DOHH2 (cell line): ENCODE results near the gene ARNT2.

Source experiments
- EZH2phosphoT487 ChIP-seq: fragments of 200-600 bp; sonication (generic); IDR thresholded peaks from 2 replicates; pipeline ENCODE4 v1.6.1; 2017; ENCODE audit warnings: borderline replicate concordance, mild to moderate bottlenecking, antibody characterized with exemption, low read length, moderate library complexity, mixed read lengths
- TF ChIP-seq, protein P1 (sequence below): fragments of 200-600 bp; sonication (generic); IDR thresholded peaks from one replicate; pipeline ENCODE4 v1.5.1; 2014; ENCODE audit warnings: antibody characterized with exemption, mild to moderate bottlenecking, low read depth, low read length; ENCODE audit not compliant: poor library complexity, severe bottlenecking

DNA sequence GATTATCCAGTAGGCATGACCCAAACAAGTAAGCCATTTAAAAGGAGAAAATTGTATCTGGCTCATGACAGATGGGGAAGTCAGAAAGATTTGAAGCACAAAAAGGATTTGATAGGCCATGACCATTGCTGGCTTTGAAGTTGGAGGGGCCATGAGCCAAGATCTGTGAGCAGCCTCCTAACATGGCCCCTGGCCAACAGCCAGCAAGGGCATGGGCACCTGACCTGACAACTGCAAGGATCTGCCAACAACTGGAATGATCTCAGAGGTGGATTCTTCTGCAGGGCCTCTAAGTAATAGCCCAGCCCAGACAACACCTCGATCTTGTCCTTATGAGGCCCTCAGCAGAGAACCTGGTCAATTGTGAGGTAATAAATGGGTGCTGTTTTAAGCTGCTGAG lies 93.0 kb downstream of the ARNT2 start:
- TF ChIP-seq, protein P1, sequence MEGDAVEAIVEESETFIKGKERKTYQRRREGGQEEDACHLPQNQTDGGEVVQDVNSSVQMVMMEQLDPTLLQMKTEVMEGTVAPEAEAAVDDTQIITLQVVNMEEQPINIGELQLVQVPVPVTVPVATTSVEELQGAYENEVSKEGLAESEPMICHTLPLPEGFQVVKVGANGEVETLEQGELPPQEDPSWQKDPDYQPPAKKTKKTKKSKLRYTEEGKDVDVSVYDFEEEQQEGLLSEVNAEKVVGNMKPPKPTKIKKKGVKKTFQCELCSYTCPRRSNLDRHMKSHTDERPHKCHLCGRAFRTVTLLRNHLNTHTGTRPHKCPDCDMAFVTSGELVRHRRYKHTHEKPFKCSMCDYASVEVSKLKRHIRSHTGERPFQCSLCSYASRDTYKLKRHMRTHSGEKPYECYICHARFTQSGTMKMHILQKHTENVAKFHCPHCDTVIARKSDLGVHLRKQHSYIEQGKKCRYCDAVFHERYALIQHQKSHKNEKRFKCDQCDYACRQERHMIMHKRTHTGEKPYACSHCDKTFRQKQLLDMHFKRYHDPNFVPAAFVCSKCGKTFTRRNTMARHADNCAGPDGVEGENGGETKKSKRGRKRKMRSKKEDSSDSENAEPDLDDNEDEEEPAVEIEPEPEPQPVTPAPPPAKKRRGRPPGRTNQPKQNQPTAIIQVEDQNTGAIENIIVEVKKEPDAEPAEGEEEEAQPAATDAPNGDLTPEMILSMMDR, result no peak
- no peak for TF ChIP-seq EZH2phosphoT487
